NCI-H1092 (cell line): ENCODE measurements around the gene SMIM34.

Experiments used
- DNase-seq: peaks from one replicate; lab custom pipeline; 2025; lab: John Stamatoyannopoulos, UW

SMIM34 gene

DNA sequence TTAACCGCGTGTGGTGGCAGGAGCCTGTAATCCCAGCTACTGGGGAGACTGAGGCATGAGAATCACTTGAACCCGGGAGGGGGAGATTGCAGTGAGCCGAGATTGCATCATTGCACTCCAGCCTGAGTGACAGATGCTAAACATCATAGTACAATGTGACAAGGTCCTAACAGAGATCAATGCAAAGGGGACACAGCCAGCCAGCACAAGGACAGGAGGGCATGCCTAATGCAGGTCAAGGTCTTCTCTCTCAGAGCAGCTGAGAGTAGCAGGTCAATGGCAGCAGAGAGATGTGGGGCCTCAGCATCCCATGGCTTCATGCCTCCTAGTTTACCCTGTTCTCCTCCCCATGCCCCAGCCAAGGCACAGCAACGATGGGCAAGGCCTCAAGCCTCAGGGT lies 51.4 kb downstream of the SMIM34 start:
- no peak for DNase-seq

DNA sequence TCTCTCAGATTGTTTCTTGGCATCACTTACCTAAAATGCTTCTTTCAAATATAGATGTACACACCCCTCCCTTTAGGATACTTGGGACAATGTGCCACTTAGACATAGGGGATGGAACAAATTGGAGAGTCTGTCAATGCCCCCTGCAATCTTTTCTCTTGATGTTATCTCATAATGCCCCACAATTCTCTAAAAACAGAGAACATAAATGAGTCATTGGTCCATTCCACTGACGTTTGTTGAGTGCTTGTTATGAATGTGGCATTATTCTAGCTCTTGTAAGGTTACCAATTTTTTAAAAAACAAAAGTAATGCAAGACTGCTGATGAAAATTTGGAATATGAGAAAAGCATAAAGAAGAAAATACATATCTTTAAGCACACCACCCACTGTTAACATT lies 54.0 kb downstream of the SMIM34 start:
- DNase-seq, result no peak
